COLO668 (cell line): ENCODE data around the gene MGRN1.

ENCODE experiments used
- DNase-seq: peaks from one replicate; lab custom pipeline; 2025; ENCODE audit not compliant: unreplicated experiment; lab: John Stamatoyannopoulos, UW

MGRN1 gene

DNA sequence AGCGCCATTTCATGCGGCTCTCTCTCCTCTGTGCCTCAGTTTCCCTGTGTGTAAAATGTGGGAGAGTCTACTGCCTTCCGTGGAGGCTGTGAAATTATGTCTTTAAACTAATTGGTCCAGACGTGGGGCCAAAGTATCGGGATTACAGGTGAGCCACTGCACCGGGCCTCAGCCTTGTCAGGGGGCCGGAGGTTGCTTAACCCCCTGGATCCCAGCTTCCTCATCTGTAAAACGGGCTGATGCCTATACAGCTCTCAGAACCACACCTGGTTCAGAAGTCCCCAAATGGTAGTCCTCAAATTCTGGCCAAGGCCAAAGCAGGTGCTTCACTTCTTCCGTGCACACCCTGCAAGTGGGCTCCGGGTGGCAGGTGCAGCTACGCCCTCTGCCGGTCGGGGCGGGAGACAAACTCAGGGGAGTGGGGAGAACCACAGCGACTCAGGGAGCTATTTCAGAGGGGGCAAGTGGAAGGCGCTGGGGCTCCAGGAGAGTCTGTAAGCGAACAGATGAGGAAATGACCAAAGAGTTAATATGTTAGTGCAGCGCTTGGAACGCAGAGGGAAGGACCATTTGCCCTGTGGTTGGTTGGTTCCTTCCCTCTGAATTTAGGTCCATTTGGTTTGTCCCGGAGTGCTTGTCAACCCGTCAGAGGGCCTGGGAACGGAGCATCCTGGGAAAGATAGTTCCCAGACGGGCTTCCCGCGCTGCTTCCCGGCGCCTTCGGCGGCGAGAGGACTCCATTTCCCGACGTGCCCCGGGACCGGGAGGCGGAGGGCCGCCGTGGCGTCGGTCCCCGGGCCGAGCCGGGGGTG lies at the start of gene MGRN1:
TSS of gene MGRN1 (plus strand) at position 812 of the 812 bp plus-strand sequence. CDS start 135 bp downstream, outside the sequence.
- peak; percentile 96 for DNase-seq

DNA sequence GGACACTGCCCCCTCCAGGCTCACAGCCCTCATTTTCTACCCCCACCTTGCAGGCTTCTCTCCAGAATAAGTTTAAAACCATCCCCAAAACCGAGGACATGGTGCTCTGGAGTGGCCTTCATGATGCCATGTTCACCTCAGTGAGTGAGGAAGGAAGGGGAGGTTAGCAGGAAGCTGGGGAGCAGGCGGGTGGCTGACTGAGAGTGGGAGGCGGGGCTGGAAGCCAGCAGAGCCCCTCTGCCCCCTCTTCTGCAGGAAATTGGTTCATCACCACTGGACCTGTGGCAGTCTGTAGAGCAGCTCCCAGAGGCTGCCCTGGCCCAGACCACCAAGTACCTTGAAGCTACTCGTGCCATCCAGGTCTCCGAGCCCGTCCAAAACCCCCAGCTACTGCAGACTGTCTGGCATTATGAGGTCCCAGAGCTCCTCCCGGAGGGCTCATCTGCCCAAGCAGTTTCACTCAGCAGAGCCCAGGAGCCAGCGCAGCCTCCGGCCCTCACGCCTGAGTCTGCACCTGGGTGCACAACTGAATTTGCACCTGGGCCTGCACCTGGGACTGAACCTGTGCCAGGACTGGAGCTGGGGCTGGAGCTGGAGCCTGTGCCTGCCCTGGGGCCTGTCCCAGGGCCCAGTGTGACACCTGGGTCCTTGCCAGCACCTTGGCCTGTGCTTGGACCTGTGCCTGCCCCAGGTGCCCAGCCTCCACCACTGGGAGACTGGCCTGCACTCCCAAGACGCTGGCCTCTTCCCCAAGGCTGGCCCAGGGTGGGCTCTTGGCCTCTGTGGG lies 49.5 kb upstream of the MGRN1 start:
- DNase-seq = no peak

DNA sequence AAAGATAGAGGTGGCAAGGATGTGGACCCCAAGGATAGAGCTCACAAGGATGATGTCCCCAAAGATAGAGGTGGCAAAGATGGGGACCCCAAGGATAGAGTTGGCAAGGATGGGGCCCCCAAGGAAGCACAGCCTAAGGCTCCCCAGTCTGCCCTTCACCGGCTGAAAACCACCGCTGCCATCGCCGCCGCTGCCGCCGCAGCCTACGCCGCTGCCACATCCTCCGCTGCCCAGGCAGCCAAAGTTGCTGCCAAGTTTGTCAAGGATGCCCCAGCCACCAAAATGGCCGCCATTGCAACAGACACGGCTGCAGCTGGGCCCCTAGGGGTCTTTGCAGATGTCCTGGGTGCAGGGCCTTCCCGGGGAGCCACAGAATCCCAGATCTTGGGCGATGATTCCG lies 48.6 kb upstream of the MGRN1 start:
- no peak for DNase-seq

DNA sequence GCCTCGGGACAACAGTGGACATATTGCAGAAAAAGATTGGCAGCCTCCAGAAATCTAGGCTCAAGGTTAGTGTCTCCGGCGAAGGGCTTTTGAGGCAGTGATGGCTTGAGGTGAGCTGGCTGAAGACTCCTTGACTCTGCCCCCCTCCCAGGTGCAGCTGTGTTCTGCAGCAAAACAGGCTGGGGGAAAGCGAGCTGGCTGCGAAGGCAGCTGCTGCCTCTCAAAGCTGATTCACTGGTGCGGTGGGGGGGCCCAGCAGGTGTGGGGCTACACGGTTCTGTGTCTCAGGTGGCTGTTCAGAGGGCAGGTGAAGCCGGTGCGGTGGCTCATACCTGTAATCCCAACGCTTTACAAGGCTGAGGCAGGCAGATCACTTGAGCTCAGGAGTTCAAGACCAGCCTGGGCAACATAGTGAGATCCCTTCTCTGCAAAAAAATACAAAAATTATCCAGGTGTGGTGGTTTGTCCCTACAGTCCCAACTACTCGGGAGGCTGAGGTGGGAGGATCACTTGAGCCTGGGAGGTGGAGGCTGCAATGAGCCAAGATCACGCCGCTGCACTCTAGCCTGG lies 45.6 kb upstream of the MGRN1 start:
- peak; percentile 78 for DNase-seq

DNA sequence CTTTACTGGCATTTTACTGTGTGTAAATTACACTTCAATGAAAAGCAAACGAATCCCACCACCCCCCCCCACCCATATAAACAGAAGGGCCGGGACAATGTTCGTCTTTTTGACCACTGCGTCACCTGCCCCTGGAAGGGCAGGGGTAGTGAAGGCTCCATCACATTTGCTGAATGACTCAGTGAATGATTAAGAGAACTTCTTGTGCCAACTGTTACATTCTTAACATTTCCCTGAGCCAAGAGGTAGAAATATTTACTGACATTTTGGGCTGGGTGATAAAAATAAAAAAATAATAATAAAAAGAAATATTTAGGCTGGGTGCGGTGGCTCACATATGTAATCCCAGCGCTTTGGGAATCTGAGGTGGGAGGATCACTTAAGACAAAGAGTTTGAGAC lies 44.4 kb upstream of the MGRN1 start:
- no peak for DNase-seq

DNA sequence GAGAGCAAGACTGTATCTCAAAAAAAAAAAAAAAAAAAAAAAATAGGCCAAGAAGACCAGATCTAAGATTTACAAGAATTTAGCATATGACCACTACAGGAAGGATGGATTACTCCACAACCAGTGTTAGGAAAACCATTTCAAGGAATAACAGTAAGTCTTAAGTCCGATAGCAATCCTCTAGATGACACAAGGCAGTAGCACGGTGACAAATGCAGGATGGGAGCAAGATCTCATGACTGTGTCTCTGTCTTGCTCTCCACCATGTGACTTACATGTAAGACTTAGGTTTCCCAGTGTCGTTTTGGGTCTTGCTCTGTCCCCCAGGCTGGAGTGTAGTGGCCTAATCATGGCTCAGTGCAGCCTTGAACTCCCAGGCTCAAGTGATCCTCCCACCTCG lies 40.7 kb upstream of the MGRN1 start:
- DNase-seq = no peak

DNA sequence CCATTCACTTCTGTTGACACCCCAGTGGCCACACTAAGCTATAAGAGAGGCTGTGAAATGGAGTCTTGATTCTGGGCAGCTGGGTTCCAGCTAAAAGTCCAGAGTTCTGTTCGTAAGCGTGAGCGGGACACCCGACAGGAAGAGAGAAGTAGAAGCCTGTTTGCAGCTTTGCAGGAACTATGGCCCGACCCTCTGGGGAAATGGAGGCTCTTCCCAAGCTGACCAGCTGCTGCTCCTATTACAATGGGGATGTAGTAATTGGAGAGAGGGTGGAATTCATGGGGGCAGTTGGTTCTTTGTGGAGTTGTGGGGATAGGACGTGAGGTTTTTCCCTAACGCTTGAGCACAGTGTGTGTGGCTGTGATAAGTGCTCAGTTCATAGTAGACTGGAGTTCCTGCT lies 38.3 kb upstream of the MGRN1 start:
- no peak for DNase-seq

DNA sequence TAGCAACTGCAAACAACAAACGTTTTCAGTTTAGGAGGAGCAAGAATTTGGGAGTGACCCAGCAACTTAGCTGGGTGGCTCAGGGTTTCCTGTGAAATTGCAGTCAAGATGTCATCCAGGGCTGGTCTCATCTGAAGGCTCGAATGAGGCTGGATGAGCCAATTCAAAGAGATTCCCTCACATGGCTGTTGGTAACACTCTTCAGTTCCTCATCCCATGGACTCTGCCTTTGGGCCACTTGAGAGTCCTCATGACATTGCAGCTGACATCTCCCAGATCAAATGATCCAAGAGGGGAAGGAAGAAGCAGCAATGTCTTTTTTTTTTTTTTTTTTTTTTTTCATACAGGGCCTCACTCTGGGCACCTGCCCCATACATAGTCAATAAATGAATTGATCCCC lies 36.2 kb upstream of the MGRN1 start:
- DNase-seq = no peak

DNA sequence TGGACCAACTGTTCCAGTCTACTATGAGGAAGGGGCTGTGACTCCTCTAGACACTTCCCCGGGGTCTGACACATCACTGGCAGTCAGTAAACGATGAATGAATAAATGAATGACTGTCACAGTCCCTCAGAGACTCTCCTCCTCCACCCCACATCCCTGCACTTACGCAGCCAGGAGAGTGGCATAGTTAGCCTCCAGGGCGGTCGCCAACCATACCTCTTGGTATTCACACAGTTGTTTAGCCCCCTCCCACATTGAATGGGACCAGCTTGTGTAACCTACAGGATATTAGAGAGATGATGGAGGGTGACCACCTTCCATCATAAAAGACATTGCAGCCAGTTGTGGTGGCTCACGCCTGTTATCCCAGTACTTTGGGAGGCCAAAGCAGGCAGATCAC lies 35.7 kb upstream of the MGRN1 start:
- DNase-seq = no peak

DNA sequence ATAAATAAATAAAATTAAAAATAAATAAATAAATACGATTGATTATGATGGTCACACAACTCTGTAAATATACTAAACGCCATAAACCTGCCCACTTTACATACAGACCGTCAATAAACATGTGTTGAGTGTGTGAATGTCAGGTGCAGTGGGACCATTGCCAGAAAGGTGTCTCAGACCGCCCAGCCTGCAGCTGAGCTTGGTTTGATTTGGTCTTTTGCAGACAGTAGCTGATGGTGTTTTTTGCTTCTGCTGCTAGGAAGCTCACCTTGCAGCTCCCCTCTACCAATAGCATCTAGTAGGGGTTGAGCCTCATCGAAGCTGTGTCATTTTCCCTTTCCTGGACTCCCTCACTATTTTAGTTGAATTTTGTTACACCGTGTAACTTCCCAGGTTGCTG lies 33.4 kb upstream of the MGRN1 start:
- DNase-seq = peak; percentile 13

DNA sequence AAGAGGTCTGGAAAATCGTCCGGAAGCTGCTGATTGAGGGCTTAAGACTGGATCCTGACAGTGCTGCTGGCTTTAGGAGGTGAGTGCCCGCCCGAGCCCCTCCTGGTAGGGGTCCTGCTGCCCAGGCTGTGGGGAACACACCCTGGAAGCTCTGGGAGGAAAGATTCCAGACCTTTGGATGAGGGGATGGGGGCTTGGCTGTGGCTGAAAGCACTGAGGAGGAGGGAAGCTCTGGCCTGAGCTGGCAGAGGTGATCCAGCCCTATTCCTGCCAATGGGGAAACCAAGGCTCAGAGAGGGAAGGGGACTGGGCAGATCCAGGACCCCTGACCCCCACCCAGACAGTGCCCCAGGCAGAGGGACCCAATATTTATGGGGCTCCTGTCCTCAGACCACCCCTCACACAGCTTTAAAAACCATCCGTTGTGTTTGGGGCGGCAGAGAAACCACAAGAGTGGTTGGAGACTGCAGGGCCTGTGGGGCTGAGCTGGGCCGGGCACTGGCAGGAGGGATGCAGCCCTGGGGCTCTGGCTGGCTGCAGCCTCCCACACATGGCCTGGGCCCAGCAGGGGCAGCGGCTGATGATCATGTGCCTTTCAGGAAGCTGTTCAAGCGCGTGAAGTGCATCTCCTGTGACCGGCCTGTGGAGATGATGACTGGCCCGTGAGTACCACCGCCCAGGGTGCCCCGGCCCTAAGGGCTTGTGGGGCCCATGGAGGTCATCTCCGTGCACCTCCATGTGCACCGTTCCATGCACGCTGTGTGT lies 32.7 kb upstream of the MGRN1 start:
- DNase-seq = no peak

DNA sequence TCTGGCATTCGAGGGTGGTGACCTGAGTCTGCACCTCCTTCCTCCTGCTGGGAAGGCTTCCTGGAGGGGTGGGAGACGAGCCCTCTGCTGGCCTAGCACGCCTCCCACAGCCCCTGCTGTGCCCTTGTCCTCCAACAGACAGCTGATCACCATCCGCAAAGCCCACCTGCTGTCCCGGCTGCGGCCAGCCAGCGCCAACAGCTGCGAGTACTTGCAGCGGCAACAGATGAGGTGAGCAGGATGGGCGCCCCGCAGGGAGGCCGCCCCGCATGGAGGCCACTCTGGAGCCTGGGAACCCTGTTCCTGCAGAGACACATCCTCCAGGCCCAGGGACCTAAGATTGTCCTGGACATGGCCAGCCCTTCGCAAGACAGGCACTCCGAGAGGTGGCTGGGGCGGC lies 31.5 kb upstream of the MGRN1 start:
- no peak for DNase-seq

DNA sequence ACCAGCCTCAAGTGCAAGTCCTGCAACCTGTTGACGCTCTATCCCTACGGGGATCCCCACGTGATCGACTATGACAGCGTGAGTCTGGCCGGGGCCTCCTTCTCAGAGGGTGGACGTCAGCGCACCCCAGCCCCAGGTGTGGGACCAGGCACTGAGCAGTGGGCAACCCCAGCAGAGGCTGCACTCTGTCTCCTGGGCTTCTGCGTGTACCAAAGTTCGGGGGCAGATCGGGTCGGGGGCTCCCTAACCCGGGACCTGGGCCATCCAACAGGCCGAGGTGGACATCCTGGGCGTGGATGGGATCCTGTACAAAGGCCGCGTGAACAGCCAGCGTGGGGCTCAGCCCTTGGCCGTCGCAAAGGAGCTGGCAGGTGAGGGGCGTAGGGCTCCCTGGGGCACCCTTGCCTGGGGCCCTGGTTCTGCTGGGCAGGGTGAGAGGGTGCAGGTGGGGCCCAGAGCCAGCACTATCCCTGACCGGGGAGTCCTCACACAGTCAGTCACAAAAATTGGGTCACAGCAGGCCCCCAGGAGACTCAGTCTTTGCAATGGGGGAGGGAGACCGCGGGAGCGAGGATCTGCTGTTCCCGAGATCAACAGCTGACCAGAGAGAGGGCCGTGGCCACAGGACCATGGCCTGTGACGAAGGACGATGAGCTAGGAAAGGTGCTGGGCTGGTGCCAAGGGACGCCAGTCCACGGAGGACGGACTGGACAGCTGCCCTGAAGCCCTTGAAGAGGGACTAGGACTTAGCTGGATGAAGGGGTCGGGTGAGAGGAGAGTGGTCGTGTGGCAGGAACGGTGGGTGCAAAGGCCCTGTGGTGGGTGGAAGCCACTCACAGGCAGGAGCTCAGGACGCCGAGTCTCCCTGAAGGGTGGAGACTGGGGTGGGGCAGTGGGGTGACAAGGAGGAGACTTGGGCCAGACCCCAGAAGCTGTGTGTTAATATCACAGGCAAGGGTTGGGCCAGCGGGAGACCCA lies 29.9 kb upstream of the MGRN1 start:
- no peak for DNase-seq

DNA sequence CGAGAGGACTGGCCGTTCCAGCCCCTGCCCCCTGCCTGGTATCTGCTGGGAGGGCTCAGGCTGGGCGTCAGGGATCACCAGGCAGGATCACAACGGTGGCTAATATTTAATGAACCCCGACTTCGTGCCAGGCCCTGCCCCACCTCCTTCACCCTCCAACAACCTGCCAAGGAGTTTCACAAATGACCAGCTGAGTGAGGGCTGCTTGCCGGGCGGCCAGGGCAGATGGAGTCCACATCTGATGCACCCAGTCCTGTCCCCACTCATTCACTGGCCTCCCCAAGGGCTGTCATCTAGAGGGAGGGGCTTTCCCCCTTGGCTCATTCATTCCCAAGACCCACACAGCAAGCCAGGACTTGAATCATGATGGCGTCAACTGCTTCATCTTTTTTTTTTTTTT lies 27.5 kb upstream of the MGRN1 start:
- no peak for DNase-seq

DNA sequence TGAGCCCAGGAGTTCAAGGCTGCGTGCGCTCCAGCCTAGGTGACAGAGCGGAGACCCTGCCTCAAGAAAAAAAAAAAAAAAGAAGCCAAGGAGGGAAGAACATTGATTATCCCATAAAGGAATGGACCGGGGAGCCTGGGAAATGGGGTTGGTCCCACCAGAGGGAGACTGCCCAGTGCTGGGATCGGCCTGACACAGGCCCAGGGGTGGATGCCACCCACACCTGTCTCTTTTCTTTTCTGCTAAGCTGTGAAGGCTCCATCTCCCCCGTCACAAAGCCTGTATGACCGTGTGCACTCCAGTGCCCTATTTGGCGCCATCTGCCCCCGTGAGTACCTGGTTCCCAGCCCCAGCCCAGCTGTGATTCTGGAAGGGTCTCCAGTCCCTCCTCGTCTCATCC lies 25.6 kb upstream of the MGRN1 start:
- DNase-seq = no peak

DNA sequence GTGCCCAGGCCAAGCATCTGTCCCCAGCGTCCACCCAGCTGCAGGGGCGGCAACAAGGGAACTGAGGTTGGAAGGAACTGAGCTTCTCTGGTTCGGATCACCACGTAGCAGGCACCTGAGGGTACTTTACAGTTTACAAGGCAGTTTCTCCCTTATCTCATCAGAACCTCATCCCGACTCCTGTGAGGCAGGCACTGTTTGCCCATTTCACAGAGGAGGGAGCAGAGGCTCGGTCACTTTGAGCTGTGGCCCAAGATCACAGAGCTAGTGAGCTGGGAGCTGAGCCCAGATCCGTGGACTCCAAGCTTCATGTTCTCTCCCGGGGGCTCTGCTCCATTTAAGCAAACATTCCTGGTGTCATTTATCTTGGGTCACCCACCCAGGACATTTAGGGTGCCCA lies 25.1 kb upstream of the MGRN1 start:
- DNase-seq = no peak

DNA sequence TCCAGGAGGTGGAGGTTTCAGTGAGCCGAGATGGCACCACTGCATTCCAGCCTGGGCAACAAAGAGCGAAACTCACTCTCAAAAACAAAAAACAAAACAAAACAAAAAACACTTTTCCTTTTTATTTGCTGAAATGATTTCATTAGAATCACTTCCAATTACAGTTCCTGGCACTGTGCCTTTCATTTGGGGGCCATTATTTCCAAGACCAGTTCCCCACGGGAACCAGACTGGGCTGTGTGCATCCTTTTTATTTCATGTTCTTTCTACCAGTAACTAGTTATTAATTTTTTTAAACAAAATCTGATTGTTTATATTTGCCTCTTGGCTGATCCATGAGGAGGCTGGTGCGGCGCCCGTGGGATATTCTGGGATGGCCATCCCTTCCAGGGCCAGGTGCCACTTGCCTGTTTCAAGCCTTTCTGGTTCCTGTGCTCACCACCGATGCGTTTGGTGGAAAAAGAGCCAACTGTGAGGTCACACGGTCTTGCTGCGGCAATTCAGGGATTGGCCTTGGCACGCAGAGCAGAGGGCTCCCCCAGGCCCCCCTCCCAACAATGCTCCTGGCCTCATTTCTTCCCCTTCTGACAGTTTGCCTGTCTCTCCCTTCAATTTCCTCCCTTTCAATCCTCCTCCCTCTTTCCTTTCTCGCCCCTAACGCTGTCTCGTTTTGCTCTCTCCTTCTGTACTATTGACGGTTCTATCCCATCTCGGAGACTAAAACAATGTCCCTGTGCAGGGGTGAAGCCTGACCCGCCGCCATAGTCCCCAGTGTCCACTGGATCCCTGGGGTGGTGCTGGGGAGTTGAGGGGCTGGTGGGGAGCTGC lies 23.4 kb upstream of the MGRN1 start:
- no peak for DNase-seq

DNA sequence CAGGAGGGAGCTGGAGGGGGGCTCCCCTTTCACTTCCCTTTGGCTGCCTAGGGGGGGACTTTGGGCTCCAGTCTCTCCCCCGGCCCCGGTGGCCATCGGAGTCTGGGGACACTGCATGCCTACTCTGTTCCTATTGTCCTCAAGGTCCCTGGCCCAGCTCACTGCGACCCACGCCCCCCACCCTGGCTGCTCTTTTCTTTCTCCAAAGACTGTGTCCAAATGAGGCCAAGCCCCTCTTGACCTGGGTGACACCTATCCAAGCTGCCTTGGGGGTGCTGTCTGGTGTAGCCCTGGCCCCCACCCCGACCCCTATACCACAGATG lies 22.8 kb upstream of the MGRN1 start:
- no peak for DNase-seq

DNA sequence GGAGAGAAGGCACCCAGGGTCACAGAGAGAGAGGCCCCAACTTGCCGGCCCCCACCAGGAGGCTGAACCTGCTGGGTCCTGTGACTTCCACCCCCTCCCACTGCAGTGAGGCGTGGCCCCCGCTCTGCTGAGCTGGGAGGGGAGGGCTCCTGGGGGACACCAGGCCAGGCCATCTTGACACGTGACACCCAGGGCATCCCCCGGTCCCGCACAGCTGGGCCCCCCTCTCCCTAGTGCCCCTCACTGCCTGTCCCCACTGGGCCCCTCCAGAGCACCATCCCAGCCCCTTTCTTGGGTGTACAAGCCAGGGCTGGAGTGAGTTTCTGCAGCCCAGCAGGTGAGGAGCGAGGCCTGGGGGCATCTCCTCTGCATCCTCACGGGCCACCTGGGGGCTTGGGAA lies 22.3 kb upstream of the MGRN1 start:
- no peak for DNase-seq
